GM13976 (cell line): ENCODE results near the gene EED.
"Not testable (repeated sequence)": the region's sequence is repeated elsewhere in the genome, so short reads cannot be mapped to it uniquely, and the experiment has no call there.

Experiments
- DNase-seq: peaks from one replicate; pipeline ENCODE4 v3.0.0; 2012; ENCODE audit warnings: low spot score
- in situ Hi-C: fragments of 300-500 bp; cut with MboI; formaldehyde crosslinking; loops from one replicate; pipeline ENCODE4 v1.12.0; 2022; ENCODE audit warnings: low sequenced_read_pairs, mixed read lengths, inconsistent platforms; ENCODE audit not compliant: unreplicated experiment
- TF ChIP-seq, protein P1 (sequence below): IDR thresholded peaks from 2 replicates; pipeline ENCODE4 v1.5.1; 2012; ENCODE audit warnings: borderline replicate concordance, mild to moderate bottlenecking; ENCODE audit not compliant: insufficient read depth; ENCODE audit errors: extremely low read depth, missing control alignments, control extremely low read depth

EED gene

GRCh38 chr11:86287468-86287796, 42.9 kb downstream of the EED start:
- DNase-seq = no peak
- TF ChIP-seq, protein P1, sequence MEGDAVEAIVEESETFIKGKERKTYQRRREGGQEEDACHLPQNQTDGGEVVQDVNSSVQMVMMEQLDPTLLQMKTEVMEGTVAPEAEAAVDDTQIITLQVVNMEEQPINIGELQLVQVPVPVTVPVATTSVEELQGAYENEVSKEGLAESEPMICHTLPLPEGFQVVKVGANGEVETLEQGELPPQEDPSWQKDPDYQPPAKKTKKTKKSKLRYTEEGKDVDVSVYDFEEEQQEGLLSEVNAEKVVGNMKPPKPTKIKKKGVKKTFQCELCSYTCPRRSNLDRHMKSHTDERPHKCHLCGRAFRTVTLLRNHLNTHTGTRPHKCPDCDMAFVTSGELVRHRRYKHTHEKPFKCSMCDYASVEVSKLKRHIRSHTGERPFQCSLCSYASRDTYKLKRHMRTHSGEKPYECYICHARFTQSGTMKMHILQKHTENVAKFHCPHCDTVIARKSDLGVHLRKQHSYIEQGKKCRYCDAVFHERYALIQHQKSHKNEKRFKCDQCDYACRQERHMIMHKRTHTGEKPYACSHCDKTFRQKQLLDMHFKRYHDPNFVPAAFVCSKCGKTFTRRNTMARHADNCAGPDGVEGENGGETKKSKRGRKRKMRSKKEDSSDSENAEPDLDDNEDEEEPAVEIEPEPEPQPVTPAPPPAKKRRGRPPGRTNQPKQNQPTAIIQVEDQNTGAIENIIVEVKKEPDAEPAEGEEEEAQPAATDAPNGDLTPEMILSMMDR = no peak
- in situ Hi-C loops = no loop called here

DNA sequence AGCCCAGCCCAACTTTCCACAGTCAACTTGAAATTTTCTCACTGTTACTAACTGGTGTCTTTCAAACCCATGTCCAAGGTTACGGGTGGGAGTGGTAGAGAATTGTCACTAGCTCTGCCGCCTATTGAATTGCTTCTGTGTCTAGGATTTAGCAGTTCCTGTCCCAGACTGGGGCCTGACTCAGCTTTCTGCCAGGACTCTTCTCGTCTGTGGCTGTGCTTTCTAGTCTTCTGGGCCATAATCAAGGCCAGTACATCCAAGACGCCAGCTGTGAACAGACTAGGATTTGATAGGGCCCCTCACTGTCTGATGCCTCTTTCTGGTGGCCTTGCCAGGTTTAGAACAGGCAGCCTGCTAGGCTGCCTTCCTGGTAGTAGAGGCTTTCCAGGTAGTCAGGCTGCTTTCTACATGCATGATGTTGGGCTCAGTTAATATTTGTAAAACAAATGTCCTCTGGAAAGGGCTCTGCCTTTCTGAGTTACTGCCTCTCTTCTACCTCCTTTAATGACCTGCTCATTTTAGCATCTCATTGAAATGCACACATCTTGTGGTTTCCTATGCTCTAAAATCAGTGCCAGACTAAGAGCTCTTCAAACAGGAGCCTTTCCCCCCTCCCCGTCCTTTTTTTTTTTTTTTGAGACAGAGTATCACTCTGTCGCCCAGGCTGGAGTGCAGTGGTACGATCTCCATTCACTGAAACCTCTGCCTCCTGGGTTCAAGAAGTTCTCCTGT, 44.4 kb downstream of the EED start:
- TF ChIP-seq, protein P1 = no peak
- no peak for DNase-seq
- in situ Hi-C loops = no loop called here

DNA sequence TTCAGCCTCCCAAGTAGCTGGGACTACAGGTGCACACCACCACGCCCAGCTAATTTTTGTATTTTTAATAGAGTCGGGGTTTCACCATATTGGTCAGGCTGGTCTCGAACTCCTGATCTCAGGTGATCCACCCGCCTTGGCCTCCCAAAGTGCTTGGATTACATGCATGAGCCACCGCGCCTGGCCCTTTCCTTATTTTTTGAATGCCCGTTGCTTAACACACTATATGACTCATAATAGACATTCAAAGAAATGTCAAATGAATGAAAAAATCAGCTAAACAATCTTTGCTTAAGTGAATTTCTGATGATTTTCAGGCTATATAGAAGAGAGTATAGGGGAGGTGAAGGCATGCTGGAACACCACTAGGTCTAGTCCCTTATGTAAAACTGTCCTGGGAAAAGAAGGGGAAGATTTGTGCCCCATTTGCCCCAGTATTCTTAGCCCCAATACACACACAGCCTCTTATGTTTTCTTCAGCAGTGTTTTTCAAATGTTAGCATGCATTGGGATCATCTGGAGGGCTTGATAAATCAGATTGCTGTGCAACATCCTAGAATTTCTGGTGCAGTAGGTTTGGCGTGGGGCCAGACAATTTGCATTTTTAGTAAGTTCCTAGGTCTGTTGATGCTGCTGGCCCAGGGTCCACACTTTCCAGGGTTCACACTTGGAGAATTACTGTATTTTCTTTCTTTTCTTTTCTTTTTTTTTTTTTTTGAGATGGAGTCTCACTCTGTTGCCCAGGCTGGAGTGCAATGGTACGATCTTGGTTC, 45.1 kb downstream of the EED start:
- DNase-seq, in situ Hi-C loops: not testable (repeated sequence)

DNA sequence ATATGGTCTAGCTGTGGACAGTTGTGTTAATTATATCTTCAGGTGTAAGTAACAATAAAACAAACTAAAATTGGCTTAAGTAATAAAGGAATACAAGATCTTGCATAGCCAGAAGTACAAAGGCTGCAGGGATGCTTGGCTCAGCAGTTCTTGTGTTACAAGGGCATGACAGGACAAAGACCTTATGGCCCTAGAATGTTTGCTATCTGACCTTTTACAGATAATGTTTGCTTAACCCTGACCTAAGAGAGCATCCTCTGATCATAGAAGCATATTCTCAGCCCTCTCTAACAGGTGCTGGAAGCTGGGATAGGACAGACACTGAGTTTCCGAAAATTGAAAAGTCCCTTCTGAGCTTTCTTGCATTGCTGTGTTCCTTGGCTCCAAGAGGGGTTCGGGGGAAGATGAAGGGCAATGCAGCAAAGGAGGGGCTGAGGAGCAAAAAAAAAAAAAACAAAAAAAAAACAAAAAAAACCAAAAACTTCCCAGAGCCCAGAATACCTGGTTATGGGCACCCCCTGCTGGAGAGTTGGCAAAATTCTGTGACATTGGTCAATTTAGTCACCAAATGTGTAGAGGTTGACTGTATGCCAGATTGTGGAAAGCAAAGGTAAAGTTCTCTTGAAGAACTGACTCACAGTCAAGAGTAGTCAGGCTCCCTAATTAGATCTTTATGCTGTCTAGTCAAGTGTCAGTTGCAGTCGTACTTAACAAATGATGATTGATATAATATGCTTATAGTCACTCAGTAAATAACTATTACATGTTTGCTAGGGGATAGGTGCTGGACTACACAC, 47.1 kb downstream of the EED start:
- in situ Hi-C loops = no loop called here
- TF ChIP-seq, protein P1 = peak; percentile 67

DNA sequence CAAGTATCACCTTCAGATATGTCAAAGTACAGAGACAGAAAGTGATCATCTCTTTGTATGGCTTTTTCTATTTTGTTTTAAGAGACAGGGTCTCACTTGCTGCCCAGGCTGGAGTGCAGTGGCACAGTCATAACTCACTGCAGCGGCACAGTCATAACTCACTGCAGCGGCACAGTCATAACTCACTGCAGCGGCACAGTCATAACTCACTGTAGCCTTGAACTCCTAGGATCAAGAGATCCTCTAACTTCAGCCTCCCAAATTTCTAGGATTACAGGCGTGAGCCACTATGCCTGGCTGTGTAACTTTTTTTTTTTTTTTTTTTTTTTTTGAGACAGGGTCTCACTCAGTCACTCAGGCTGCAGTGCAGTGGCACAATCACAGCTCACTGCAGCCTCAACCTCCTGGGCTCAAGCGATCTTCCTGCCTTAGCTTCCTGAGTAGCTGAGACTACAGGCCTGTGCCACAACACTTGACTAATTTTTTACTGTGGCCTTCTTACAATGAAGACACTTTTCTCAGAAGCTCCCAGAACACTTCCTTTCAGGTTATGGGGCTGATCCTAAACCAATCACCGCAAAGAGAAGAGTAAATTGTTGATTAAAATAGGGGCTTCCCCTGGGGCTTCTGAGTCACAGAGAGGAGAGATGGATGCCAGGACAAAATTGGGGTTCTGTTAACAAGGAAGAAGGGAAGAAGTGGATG, 48.5 kb downstream of the EED start:
- in situ Hi-C loops = no loop called here
- peak; percentile 32 for DNase-seq
- TF ChIP-seq, protein P1 = no peak

More for the DNA sequence above, 47.1 kb downstream of the EED start:
- DNase-seq = peak; percentile 51

GRCh38 chr11:86294026-86294425, 49.5 kb downstream of the EED start:
- TF ChIP-seq, protein P1 = no peak
- in situ Hi-C loops = no loop called here
- DNase-seq = no peak
